GM19468 (cell line): ENCODE data around the gene TBL2.
"Not testable (repeated sequence)": the region's sequence is repeated elsewhere in the genome, so short reads cannot be mapped to it uniquely, and the experiment has no call there.

Source experiments
- ATAC-seq: cut with Tn5 transposase; IDR thresholded peaks from one replicate; pipeline ENCODE4 v1.9.1; 2021; ENCODE audit warnings: mild to moderate bottlenecking, moderate library complexity, moderate number of reproducible peaks; ENCODE audit not compliant: unreplicated experiment; ENCODE audit errors: extremely low read depth

The TBL2 gene

GRCh38 chr7:73572767-73573186, 5.6 kb downstream of the TBL2 start:
- ATAC-seq: no peak

- no peak for ATAC-seq
Measured at GRCh38 chr7:73570977-73571376, 7.4 kb downstream of the TBL2 start.

- ATAC-seq: no peak
Measured at GRCh38 chr7:73570521-73570920, 7.9 kb downstream of the TBL2 start.

GRCh38 chr7:73569042-73569608, 9.3 kb downstream of the TBL2 start:
- no peak for ATAC-seq

GRCh38 chr7:73567846-73568685, 10.3 kb downstream of the TBL2 start:
- ATAC-seq: no peak

- no peak for ATAC-seq
Measured at GRCh38 chr7:73567140-73567539, 11.2 kb downstream of the TBL2 start.

GRCh38 chr7:73566431-73566830, 11.9 kb downstream of the TBL2 start:
- not testable (repeated sequence) for ATAC-seq

- no peak for ATAC-seq
Measured at GRCh38 chr7:73565675-73566340, 12.6 kb downstream of the TBL2 start.

- no peak for ATAC-seq
Measured at GRCh38 chr7:73560109-73560835, 18.1 kb downstream of the TBL2 start.

- ATAC-seq: peak; percentile 4
Measured at GRCh38 chr7:73557397-73558257, 20.8 kb downstream of the TBL2 start, which contains the start of gene BCL7B. BCL7B (minus strand) TSS chr7:73557690; CDS start chr7:73557578, 112 bp downstream.

- ATAC-seq: peak; percentile 90
Measured at GRCh38 chr7:73557108-73557396, 21.3 kb downstream of the TBL2 start.

- ATAC-seq: no peak
Measured at GRCh38 chr7:73556208-73557107, 21.9 kb downstream of the TBL2 start.

- no peak for ATAC-seq
Measured at GRCh38 chr7:73555411-73555982, 22.9 kb downstream of the TBL2 start.

- ATAC-seq: not testable (repeated sequence)
Measured at GRCh38 chr7:73550093-73550492, 28.3 kb downstream of the TBL2 start.

- no peak for ATAC-seq
Measured at GRCh38 chr7:73549176-73549575, 29.2 kb downstream of the TBL2 start.

- no peak for ATAC-seq
Measured at GRCh38 chr7:73547841-73548240, 30.5 kb downstream of the TBL2 start.

- ATAC-seq: no peak
Measured at GRCh38 chr7:73544678-73545077, 33.7 kb downstream of the TBL2 start.

- no peak for ATAC-seq
Measured at GRCh38 chr7:73541722-73542121, 36.7 kb downstream of the TBL2 start.
